CD4-positive, alpha-beta memory T cell (primary cell): ENCODE results near the gene BRCA2. TPM values are rescaled to one million over a fixed set of nuclear protein-coding genes. Genes with fewer than 3 reads are reported as not detected.

Experiments
- CTCF ChIA-PET: fragments of 350-600 bp; sonication (Branson Sonifier 250); formaldehyde crosslinking; loops from one replicate; lab custom pipeline; 2021; ENCODE audit warnings: inconsistent platforms; ENCODE audit not compliant: partially characterized antibody; lab: Charles Lee
- POLR2A ChIA-PET: fragments of 350-600 bp; sonication (Branson Sonifier 250); formaldehyde crosslinking; loops from one replicate; lab custom pipeline; 2021; ENCODE audit not compliant: partially characterized antibody; lab: Charles Lee
- DNase-seq, 5 donors: peaks; one replicate each; pipeline versions ENCODE4 v3.0.0 to v3.0.0-alpha.2; 2020 to 2022; ENCODE audit warnings: mixed read lengths in 1 of 5
- H3K27ac ChIP-seq: one replicate; pipeline ENCODE4 v1.7.0; 2013; ENCODE audit warnings: low read depth, low read length
- H3K27me3 ChIP-seq: 2 replicates; pipeline ENCODE4 v1.7.0; 2013; ENCODE audit warnings: mild to moderate bottlenecking, low read length, moderate library complexity; ENCODE audit not compliant: insufficient read depth
- H3K36me3 ChIP-seq: 2 replicates; pipeline ENCODE4 v1.7.0; 2013; ENCODE audit warnings: mild to moderate bottlenecking, low read length, moderate library complexity; ENCODE audit not compliant: insufficient read depth
- H3K4me1 ChIP-seq: 2 replicates; pipeline ENCODE4 v1.7.0; 2013; ENCODE audit warnings: mild to moderate bottlenecking, low read length, moderate library complexity; ENCODE audit not compliant: insufficient read depth
- H3K4me3 ChIP-seq, 2 donors: one replicate each; pipeline ENCODE4 v1.7.0; 2013; ENCODE audit warnings: low read length in 2 of 2, mild to moderate bottlenecking in 1 of 2
- H3K9me3 ChIP-seq, 2 donors: one replicate each; pipeline ENCODE4 v1.7.0; 2013; ENCODE audit warnings: low read length in 2 of 2, control low read depth in 1 of 2; ENCODE audit not compliant: control insufficient read depth in 1 of 2
- H3K27ac Mint-ChIP-seq, 7 donors: one replicate each; pipeline ENCODE4 v1.8.0; 2020 to 2021; ENCODE audit warnings: mixed read lengths in 7 of 7, mild to moderate bottlenecking in 6 of 7, inconsistent platforms in 3 of 7, moderate library complexity in 3 of 7
- H3K27me3 Mint-ChIP-seq, 2 donors: one replicate each; pipeline ENCODE4 v1.8.0; 2020 to 2021; ENCODE audit warnings: mixed read lengths in 2 of 2
- H3K36me3 Mint-ChIP-seq, 2 donors: one replicate each; pipeline ENCODE4 v1.8.0; 2020 to 2021; ENCODE audit warnings: mixed read lengths in 2 of 2, inconsistent platforms in 1 of 2, mild to moderate bottlenecking in 1 of 2
- H3K4me1 Mint-ChIP-seq, 4 donors: one replicate each; pipeline ENCODE4 v1.8.0; 2020 to 2021; ENCODE audit warnings: mixed read lengths in 4 of 4, mild to moderate bottlenecking in 1 of 4
- H3K4me3 Mint-ChIP-seq, 8 donors: one replicate each; pipeline ENCODE4 v1.8.0; 2020 to 2021; ENCODE audit warnings: mixed read lengths in 8 of 8, mild to moderate bottlenecking in 7 of 8, moderate library complexity in 6 of 8, inconsistent platforms in 3 of 8
- H3K9me3 Mint-ChIP-seq, 8 donors: one replicate each; pipeline ENCODE4 v1.8.0; 2020 to 2021; ENCODE audit warnings: mixed read lengths in 8 of 8, mild to moderate bottlenecking in 5 of 8, inconsistent platforms in 3 of 8, moderate library complexity in 1 of 8
- intact Hi-C: fragments of 100-400 bp; cut with micrococcal nuclease; formaldehyde crosslinking; loops from one replicate; pipeline ENCODE4 v1.15.1; 2023
- polyA plus RNA-seq, 2 donors: library from polyadenylated mRNA; unstranded; fragments of 300-500 nt; fragmentation: Illumina TruSeq; gene quantifications; one replicate each; pipeline ENCODE4 v1.2.3, GENCODE V29; 2021
- total RNA-seq, 2 experiments: library from RNA; stranded (reverse); gene quantifications; one replicate each; pipeline ENCODE4 v1.2.3, GENCODE V29; 2021

BRCA2 gene
- total and polyA plus RNA-seq, 4 experiments from 2014 or later, result 0.71 to 3.2 (median 2.6) TPM

- H3K27me3 Mint-ChIP-seq, result no peaks in the 10 kb centered on the region
- no peaks in the 10 kb centered on the region for H3K27me3 ChIP-seq
- POLR2A ChIA-PET, result interaction anchor here (2.0 kb wide), 1 partner anchor 9 kb away, joined by 7 read pairs; no protein-coding TSS in a partner anchor
- no peak for DNase-seq
- peaks cover 4% of the 10 kb centered on the region for H3K36me3 ChIP-seq
- CTCF ChIA-PET, result interaction anchor here (1.1 to 1.4 kb wide), 3 partner anchors 9 to 34 kb away, joined by 3 to 4 read pairs (median 3); no protein-coding TSS in a partner anchor
- no peak overlapping the region for H3K4me3 Mint-ChIP-seq
- H3K4me3 ChIP-seq, result no peak overlapping the region
- H3K27ac ChIP-seq, result no peak overlapping the region
- peak overlapping the region in 1 of 7 donors; percentile 12 for H3K27ac Mint-ChIP-seq
- intact Hi-C loops, result no loop called here
- H3K4me1 ChIP-seq, result no peaks in the 10 kb centered on the region
- no peaks in the 10 kb centered on the region for H3K9me3 ChIP-seq
- peaks cover 22 to 27% of the 10 kb centered on the region in 2 donors for H3K36me3 Mint-ChIP-seq
- peaks cover 7 to 31% (median 13%) of the 10 kb centered on the region in 4 donors for H3K4me1 Mint-ChIP-seq
- peaks cover 0 to 3% (median 0%) of the 10 kb centered on the region in 8 donors for H3K9me3 Mint-ChIP-seq
These were observed 99.3 kb downstream of the BRCA2 start for GRCh38 chr13:32414580-32414979.

- H3K4me3 Mint-ChIP-seq, result no peak overlapping the region
- Histone ChIP-seq H3K36me3 (peaks cover 8% of the 10 kb centered on the region), H3K4me3 (no peak overlapping the region), H3K27me3 (no peaks in the 10 kb centered on the region), H3K9me3 (no peaks in the 10 kb centered on the region), H3K27ac (no peak overlapping the region), H3K4me1 (no peaks in the 10 kb centered on the region)
- peak overlapping the region in 1 of 7 donors; percentile 12 for H3K27ac Mint-ChIP-seq
- H3K4me1 Mint-ChIP-seq, result peaks cover 5 to 26% (median 10%) of the 10 kb centered on the region in 4 donors
- DNase-seq, result no peak
- CTCF ChIA-PET, result interaction anchor here (1.2 to 1.4 kb wide), 2 partner anchors 9 to 27 kb away, joined by 3 to 4 read pairs; no protein-coding TSS in a partner anchor
- POLR2A ChIA-PET, result interaction anchor here (2.0 kb wide), 1 partner anchor 9 kb away, joined by 7 read pairs; no protein-coding TSS in a partner anchor
- peaks cover 0 to 5% (median 0%) of the 10 kb centered on the region in 8 donors for H3K9me3 Mint-ChIP-seq
- no peaks in the 10 kb centered on the region for H3K27me3 Mint-ChIP-seq
- intact Hi-C loops, result no loop called here
- peaks cover 22 to 27% of the 10 kb centered on the region in 2 donors for H3K36me3 Mint-ChIP-seq
These were observed 99.7 kb downstream of the BRCA2 start for GRCh38 chr13:32415019-32415418.

GRCh38 chr13:32417995-32418394 is 102.7 kb downstream of the BRCA2 start:
- H3K4me3 ChIP-seq, result no peak overlapping the region
- Mint-ChIP-seq H3K4me1 (peaks cover 4 to 31% (median 14%) of the 10 kb centered on the region in 4 donors), H3K27ac (peak overlapping the region in 1 of 7 donors; percentile 9), H3K4me3 (no peak overlapping the region), H3K36me3 (peaks cover 32 to 45% of the 10 kb centered on the region in 2 donors), H3K27me3 (no peaks in the 10 kb centered on the region), H3K9me3 (peaks cover 0 to 5% (median under 1%) of the 10 kb centered on the region in 8 donors)
- no peaks in the 10 kb centered on the region for H3K27me3 ChIP-seq
- H3K36me3 ChIP-seq, result peaks cover 8% of the 10 kb centered on the region
- no peak for DNase-seq
- no peak overlapping the region for H3K27ac ChIP-seq
- no peaks in the 10 kb centered on the region for H3K9me3 ChIP-seq
- H3K4me1 ChIP-seq, result peaks cover 2% of the 10 kb centered on the region
- intact Hi-C loops, result no loop called here
- ChIA-PET POLR2A (no interaction called here), CTCF (no interaction called here)

DNA sequence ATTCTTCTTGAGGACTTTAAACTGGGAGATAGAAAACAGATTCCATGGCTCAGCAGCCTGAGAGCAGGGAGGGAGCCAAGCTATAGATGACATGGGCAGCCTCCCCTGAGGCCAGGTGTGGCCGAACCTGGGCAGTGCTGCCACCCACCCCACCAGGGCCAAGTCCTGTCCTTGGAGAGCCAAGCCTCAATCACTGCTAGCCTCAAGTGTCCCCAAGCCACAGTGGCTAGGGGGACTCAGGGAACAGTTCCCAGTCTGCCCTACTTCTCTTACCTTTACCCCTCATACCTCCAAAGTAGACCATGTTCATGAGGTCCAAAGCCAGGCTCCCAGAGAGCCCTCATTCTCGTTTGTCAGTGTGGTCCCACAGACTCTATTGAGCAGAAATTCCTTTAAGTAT is 104.6 kb downstream of the BRCA2 start:
- ChIA-PET POLR2A (no interaction called here), CTCF (no interaction called here)
- no peaks in the 10 kb centered on the region for H3K9me3 ChIP-seq
- Mint-ChIP-seq H3K36me3 (peaks cover 42 to 54% of the 10 kb centered on the region in 2 donors), H3K4me1 (peaks cover 13 to 44% (median 27%) of the 10 kb centered on the region in 4 donors), H3K9me3 (peaks cover 0 to 5% (median under 1%) of the 10 kb centered on the region in 8 donors), H3K27ac (peak overlapping the region in 1 of 7 donors; percentile 20), H3K27me3 (no peaks in the 10 kb centered on the region), H3K4me3 (no peak overlapping the region)
- H3K27ac ChIP-seq, result no peak overlapping the region
- peaks cover 8% of the 10 kb centered on the region for H3K36me3 ChIP-seq
- no peaks in the 10 kb centered on the region for H3K27me3 ChIP-seq
- intact Hi-C loops, result loop anchor here (1.0 kb wide), 1 partner anchor 8 kb away; the partner anchor contains the start of gene N4BP2L1
- peaks cover 18% of the 10 kb centered on the region for H3K4me1 ChIP-seq
- no peak overlapping the region for H3K4me3 ChIP-seq
- no peak for DNase-seq

DNA sequence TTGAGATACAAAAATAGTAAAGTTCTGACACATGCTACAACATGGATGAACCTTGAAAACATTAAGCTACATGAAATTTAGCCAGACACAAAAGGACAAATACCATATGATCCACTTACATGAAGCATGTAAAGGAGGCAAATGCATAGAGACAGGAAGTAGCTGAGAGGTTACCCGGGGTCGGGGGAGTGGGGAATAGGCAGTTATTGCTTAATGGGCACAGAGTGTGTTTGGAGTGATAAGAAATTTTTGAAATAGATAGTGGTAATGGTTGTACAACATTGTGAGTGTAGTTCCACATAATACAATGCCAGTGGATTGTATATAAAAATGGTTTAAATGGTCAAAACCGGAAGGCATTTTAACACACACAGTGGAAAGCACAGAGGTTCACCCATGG is 108.3 kb downstream of the BRCA2 start:
- Histone ChIP-seq H3K4me1 (peaks cover 40% of the 10 kb centered on the region), H3K27ac (no peak overlapping the region), H3K9me3 (no peaks in the 10 kb centered on the region), H3K27me3 (no peaks in the 10 kb centered on the region), H3K4me3 (no peak overlapping the region), H3K36me3 (peaks cover 8% of the 10 kb centered on the region)
- DNase-seq, result no peak
- CTCF ChIA-PET, result interaction anchor here (1.3 to 2.3 kb wide), 3 partner anchors 9 to 158 kb away, joined by 3 to 7 read pairs (median 4); no protein-coding TSS in a partner anchor
- POLR2A ChIA-PET, result interaction anchor here (1.2 to 2.8 kb wide), 2 partner anchors 9 to 1263 kb away, joined by 3 to 7 read pairs; no protein-coding TSS in a partner anchor
- Mint-ChIP-seq H3K9me3 (peaks cover 0 to 4% (median under 1%) of the 10 kb centered on the region in 8 donors), H3K4me1 (peaks cover 27 to 55% (median 42%) of the 10 kb centered on the region in 4 donors), H3K36me3 (peaks cover 42 to 60% of the 10 kb centered on the region in 2 donors), H3K27me3 (no peaks in the 10 kb centered on the region), H3K4me3 (peak overlapping the region in 2 of 8 donors; percentile 16 to 26), H3K27ac (peak overlapping the region in 5 of 7 donors; percentile 2 to 74 (median 45))
- intact Hi-C loops, result no loop called here

DNA sequence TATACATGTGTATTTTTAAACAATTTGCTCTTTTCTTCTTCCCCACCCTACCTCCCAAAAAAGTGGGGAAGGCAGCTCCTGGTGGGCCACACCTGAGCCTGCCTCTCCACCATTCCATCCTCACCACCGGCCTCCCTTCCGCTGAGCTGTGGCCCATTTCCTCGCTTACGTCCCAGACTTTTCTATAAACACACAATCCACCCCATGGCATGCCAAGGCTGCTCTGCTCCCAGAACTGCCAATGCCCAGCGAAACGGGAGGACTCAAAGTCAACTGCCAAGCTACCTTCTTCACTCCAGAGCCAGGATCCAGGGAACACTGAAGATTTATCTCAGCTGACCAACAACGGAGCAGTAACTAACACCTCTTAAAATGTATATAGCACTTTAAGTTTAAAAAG is 109.8 kb downstream of the BRCA2 start:
- peaks cover 2% of the 10 kb centered on the region for H3K36me3 ChIP-seq
- H3K9me3 ChIP-seq, result no peaks in the 10 kb centered on the region
- peak overlapping the region; percentile 84 for H3K27ac ChIP-seq
- Mint-ChIP-seq H3K36me3 (peaks cover 29 to 48% of the 10 kb centered on the region in 2 donors), H3K4me3 (peak overlapping the region in 7 of 8 donors; percentile 57 to 99 (median 64)), H3K4me1 (peaks cover 29 to 61% (median 45%) of the 10 kb centered on the region in 4 donors), H3K9me3 (peaks cover 0 to 2% (median 0%) of the 10 kb centered on the region in 8 donors), H3K27ac (peak overlapping the region in 6 of 7 donors; percentile 72 to 99 (median 90)), H3K27me3 (no peaks in the 10 kb centered on the region)
- no peak for DNase-seq
- CTCF ChIA-PET, result no interaction called here
- POLR2A ChIA-PET, result interaction anchor here (0.6 to 4.9 kb wide), 5 partner anchors 10 to 244 kb away, joined by 3 to 82 read pairs (median 7); partner anchors contain the start of genes BRCA2, N4BP2L2 and ZAR1L
- no peaks in the 10 kb centered on the region for H3K27me3 ChIP-seq
- peak overlapping the region in 1 of 2 donors; percentile 85 for H3K4me3 ChIP-seq
- intact Hi-C loops, result no loop called here
- peaks cover 48% of the 10 kb centered on the region for H3K4me1 ChIP-seq
